Stimulated activated CD8-positive, alpha-beta memory T cell treated with anti-CD3 and anti-CD28 coated beads, Interleukin-4, amount 100 ng/mL, for 1 hour (primary cell): ENCODE measurements around the gene RIPOR2.
"Not testable (repeated sequence)": the region's sequence is repeated elsewhere in the genome, so short reads cannot be mapped to it uniquely, and the experiment has no call there.

Source experiments
- DNase-seq, 2 donors: peaks; one replicate each; pipeline ENCODE4 v3.0.0-alpha.2; 2020; ENCODE audit warnings: low read depth in 2 of 2, low spot score in 1 of 2

The RIPOR2 gene

GRCh38 chr6:24927277-24927955 lies 8.3 kb downstream of the RIPOR2 start:
- DNase-seq, result no peak

GRCh38 chr6:24926647-24927046 lies 9.1 kb downstream of the RIPOR2 start:
- not testable (repeated sequence) for DNase-seq

GRCh38 chr6:24926192-24926591 lies 9.6 kb downstream of the RIPOR2 start:
- DNase-seq, result no peak

GRCh38 chr6:24925661-24926060 lies 10.1 kb downstream of the RIPOR2 start:
- DNase-seq, result no peak

- DNase-seq, result no peak
Measured at GRCh38 chr6:24924580-24925356, 11.0 kb downstream of the RIPOR2 start.

GRCh38 chr6:24923885-24924401 lies 11.8 kb downstream of the RIPOR2 start:
- no peak for DNase-seq

GRCh38 chr6:24922814-24923213 lies 12.9 kb downstream of the RIPOR2 start:
- no peak for DNase-seq

GRCh38 chr6:24922170-24922569 lies 13.6 kb downstream of the RIPOR2 start:
- no peak for DNase-seq

- DNase-seq, result no peak
Measured at GRCh38 chr6:24920136-24920535, 15.6 kb downstream of the RIPOR2 start.

GRCh38 chr6:24919056-24919892 lies 16.5 kb downstream of the RIPOR2 start:
- DNase-seq, result no peak

GRCh38 chr6:24918641-24919055 lies 17.1 kb downstream of the RIPOR2 start:
- no peak for DNase-seq

- DNase-seq, result no peak
Measured at GRCh38 chr6:24916496-24916895, 19.3 kb downstream of the RIPOR2 start.

GRCh38 chr6:24915641-24916040 lies 20.1 kb downstream of the RIPOR2 start:
- DNase-seq, result no peak

GRCh38 chr6:24914082-24914481 lies 21.7 kb downstream of the RIPOR2 start:
- not testable (repeated sequence) for DNase-seq

GRCh38 chr6:24911796-24912382 lies 23.9 kb downstream of the RIPOR2 start:
- no peak for DNase-seq

GRCh38 chr6:24910961-24911725 lies 24.6 kb downstream of the RIPOR2 start:
- no peak for DNase-seq

GRCh38 chr6:24910331-24910960 lies 25.3 kb downstream of the RIPOR2 start:
- no peak for DNase-seq

GRCh38 chr6:24909241-24910216 lies 26.2 kb downstream of the RIPOR2 start:
- no peak for DNase-seq

- DNase-seq, result no peak
Measured at GRCh38 chr6:24908650-24909035, 27.1 kb downstream of the RIPOR2 start.
